ENCODE data around the gene UGT2A3. TPM values are rescaled to one million over a fixed set of nuclear protein-coding genes. Genes with fewer than 3 reads are reported as not detected.

UGT2A3 gene
- 0.06 and 0.22 TPM in 2 replicates for total RNA-seq

GRCh38 chr4:68951078-68951805 is at the start of gene UGT2A3:
Gene UGT2A3, minus strand, starts transcription at chr4:68951804. Its CDS starts 44 bp downstream, at chr4:68951760.
- TF ChIP-seq, protein P1, sequence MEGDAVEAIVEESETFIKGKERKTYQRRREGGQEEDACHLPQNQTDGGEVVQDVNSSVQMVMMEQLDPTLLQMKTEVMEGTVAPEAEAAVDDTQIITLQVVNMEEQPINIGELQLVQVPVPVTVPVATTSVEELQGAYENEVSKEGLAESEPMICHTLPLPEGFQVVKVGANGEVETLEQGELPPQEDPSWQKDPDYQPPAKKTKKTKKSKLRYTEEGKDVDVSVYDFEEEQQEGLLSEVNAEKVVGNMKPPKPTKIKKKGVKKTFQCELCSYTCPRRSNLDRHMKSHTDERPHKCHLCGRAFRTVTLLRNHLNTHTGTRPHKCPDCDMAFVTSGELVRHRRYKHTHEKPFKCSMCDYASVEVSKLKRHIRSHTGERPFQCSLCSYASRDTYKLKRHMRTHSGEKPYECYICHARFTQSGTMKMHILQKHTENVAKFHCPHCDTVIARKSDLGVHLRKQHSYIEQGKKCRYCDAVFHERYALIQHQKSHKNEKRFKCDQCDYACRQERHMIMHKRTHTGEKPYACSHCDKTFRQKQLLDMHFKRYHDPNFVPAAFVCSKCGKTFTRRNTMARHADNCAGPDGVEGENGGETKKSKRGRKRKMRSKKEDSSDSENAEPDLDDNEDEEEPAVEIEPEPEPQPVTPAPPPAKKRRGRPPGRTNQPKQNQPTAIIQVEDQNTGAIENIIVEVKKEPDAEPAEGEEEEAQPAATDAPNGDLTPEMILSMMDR (conservative IDR thresholded peaks at IDR 0.05; ENCODE audit: low read depth, low read length) = no peak
- peak; percentile 98 for DNase-seq (ENCODE audit: low read depth)
- H3K4me3 ChIP-seq (ENCODE audit: low read depth, low read length) = peak within 1 kb of the TSS; percentile 51

DNA sequence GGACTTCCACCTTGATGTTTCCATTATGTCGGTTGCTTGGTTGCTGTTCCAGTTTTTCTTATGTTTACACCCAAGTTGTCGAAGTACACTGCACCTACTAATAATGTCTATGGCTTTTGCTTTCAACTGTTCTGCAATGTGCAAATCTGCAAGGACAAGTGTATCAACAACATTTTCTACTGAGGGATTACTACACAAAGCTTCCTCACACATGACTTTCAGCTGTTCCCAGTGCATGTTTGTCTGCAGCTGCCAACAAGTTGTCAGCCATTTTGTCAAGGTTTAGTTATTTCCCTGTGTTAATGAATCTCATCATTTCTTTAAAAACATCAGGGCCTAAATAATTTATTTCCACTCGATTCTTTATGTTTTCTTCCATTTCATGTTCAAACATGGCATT is 45.4 kb upstream of the UGT2A3 start:
- TF ChIP-seq, protein P1 (conservative IDR thresholded peaks at IDR 0.05; ENCODE audit: low read depth, low read length) = no peak
- H3K4me3 ChIP-seq (ENCODE audit: low read depth, low read length) = no peak overlapping the region
- no peak for DNase-seq (ENCODE audit: low read depth)

- TF ChIP-seq, protein P1 (conservative IDR thresholded peaks at IDR 0.05; ENCODE audit: low read depth, low read length) = no peak
- H3K4me3 ChIP-seq (ENCODE audit: low read depth, low read length) = no peak overlapping the region
- DNase-seq (ENCODE audit: low read depth) = no peak
Measured at GRCh38 chr4:68995292-68995691, 43.7 kb upstream of the UGT2A3 start.

- no peak overlapping the region for H3K4me3 ChIP-seq (ENCODE audit: low read depth, low read length)
- DNase-seq (ENCODE audit: low read depth) = no peak
- TF ChIP-seq, protein P1 (conservative IDR thresholded peaks at IDR 0.05; ENCODE audit: low read depth, low read length) = no peak
Measured at GRCh38 chr4:68987007-68987406, 35.4 kb upstream of the UGT2A3 start.

- DNase-seq (ENCODE audit: low read depth) = no peak
- TF ChIP-seq, protein P1 (conservative IDR thresholded peaks at IDR 0.05; ENCODE audit: low read depth, low read length) = no peak
- H3K4me3 ChIP-seq (ENCODE audit: low read depth, low read length) = no peak overlapping the region
Measured at GRCh38 chr4:68985442-68985841, 33.8 kb upstream of the UGT2A3 start.

DNA sequence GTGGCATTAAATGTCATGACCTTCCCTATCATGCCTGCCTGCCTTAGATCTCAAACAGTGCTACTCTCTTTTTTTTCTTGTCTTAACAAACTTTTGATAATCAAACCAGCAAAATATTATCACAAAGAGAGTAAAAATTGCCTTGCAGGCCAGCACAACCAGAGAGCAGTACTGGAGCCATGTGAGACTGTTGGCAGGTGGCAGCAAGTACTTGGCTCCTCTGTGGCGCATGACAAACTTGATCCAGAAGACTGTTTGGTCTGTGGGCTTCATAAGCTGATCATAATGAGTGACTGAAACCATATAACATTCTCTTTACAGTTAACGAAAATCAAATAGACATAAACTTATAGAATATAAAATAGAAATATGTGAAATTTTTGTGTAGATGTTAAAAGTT is 33.3 kb upstream of the UGT2A3 start:
- TF ChIP-seq, protein P1 (conservative IDR thresholded peaks at IDR 0.05; ENCODE audit: low read depth, low read length) = no peak
- no peak overlapping the region for H3K4me3 ChIP-seq (ENCODE audit: low read depth, low read length)
- DNase-seq (ENCODE audit: low read depth) = no peak

DNA sequence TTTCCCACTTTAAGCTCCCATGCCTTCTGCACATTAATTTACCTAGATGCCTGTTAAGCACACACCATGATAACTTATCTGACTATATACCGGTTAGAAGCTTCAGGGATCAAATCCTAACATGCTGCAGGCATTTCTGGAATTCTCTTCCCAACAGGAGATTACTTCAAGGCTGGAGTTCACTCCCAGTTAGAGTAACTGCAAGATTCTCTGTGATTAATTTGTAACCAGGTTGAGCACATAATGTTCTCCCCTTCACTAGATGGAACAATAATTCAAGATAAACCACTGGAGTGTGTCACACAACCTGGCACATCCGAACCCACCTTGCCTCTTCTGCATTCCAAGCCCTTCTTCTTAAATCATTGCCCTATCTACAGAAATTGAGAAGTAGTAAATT is 11.8 kb upstream of the UGT2A3 start:
- H3K4me3 ChIP-seq (ENCODE audit: low read depth, low read length) = no peak overlapping the region
- TF ChIP-seq, protein P1 (conservative IDR thresholded peaks at IDR 0.05; ENCODE audit: low read depth, low read length) = no peak
- peak; percentile 83 for DNase-seq (ENCODE audit: low read depth)

Data from epithelial cell of proximal tubule (primary cell).